MM.1S (cell line): ENCODE data around the gene HBA2.

Experiments used
- EZH2 ChIP-seq: fragments of 300-600 bp; sonication (generic); optimal IDR thresholded peaks from 2 replicates; pipeline ENCODE3; 2017; ENCODE audit warnings: low read depth, mild to moderate bottlenecking, antibody characterized with exemption, low read length, mixed read lengths
- TF ChIP-seq, protein P1 (sequence below): fragments of 300-600 bp; sonication (generic); IDR thresholded peaks from 2 replicates; pipeline ENCODE4 v1.5.1; 2016; ENCODE audit warnings: antibody characterized with exemption, low read length, mixed read lengths

DNA sequence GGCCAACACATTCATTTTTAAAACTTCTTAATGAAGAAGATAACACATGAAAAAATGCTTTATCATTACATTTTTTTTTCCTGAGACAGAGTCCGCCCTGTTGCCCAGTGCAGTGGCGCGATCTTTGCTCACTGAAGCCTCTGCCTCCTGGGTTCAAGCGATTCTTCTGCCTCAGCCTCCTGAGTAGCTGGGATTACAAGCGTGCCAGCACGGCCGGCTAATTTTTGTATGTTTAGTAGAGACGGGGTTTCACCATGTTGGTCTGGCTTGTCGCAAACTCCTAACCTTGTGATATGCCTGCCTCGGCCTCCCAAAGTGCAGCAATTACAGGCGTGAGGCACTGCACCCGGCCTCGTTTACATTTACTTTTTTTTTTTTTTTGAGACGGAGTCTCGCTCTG lies 20.8 kb downstream of the HBA2 start:
- TF ChIP-seq, protein P1, sequence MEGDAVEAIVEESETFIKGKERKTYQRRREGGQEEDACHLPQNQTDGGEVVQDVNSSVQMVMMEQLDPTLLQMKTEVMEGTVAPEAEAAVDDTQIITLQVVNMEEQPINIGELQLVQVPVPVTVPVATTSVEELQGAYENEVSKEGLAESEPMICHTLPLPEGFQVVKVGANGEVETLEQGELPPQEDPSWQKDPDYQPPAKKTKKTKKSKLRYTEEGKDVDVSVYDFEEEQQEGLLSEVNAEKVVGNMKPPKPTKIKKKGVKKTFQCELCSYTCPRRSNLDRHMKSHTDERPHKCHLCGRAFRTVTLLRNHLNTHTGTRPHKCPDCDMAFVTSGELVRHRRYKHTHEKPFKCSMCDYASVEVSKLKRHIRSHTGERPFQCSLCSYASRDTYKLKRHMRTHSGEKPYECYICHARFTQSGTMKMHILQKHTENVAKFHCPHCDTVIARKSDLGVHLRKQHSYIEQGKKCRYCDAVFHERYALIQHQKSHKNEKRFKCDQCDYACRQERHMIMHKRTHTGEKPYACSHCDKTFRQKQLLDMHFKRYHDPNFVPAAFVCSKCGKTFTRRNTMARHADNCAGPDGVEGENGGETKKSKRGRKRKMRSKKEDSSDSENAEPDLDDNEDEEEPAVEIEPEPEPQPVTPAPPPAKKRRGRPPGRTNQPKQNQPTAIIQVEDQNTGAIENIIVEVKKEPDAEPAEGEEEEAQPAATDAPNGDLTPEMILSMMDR, result no peak
- no peak for TF ChIP-seq EZH2
